K562 (cell line): ENCODE data around the gene HUS1. TPM values are rescaled to one million over a fixed set of nuclear protein-coding genes. Genes with fewer than 3 reads are reported as not detected.
"Not testable (repeated sequence)": the region's sequence is repeated elsewhere in the genome, so short reads cannot be mapped to it uniquely, and the experiment has no call there.

Source experiments
- ATAC-seq: fragments of 200-7000 bp; cut with Tn5 transposase; 3 replicates; pipeline ENCODE4 v1.9.1; 2020; ENCODE audit warnings: moderate library complexity
- BruUV-seq: library from RNA; stranded (reverse); fragments of 400-500 nt; replicated peaks from 2 replicates; lab custom pipeline; 2021; lab: Mats Ljungman, UMichigan
- CTCF ChIA-PET: fragments of 300-600 bp; formaldehyde crosslinking; extraction: SDS; loops from one replicate; lab custom pipeline; 2021; ENCODE audit warnings: low intra/inter-chr PET ratio; lab: Yijun Ruan, JAX
- POLR2A ChIA-PET: fragments of 300-600, 350-650 bp; sonication (Branson Sonifier 250); formaldehyde crosslinking; extraction: SDS; loops from one replicate; lab custom pipeline; 2021; ENCODE audit warnings: antibody characterized with exemption, inconsistent platforms; lab: Yijun Ruan, JAX
- DNase-seq, 4 experiments: peaks; one replicate each; pipeline versions ENCODE4 v3.0.0 to v3.0.0-alpha.2; 2011 to 2018; ENCODE audit warnings: low spot score in 3 of 4, mixed read lengths in 3 of 4; ENCODE audit errors: extremely low read depth in 1 of 4
- FAIRE-seq: peaks from 2 replicates; lab custom pipeline; 2011; peaks lifted over from hg19 to GRCh38; lab: Jason Lieb, UNC
- H2AFZ ChIP-seq: 2 replicates; pipeline ENCODE4 v1.6.0; 2011; ENCODE audit warnings: low read depth, low read length, control low read depth, inconsistent platforms
- H3K27ac ChIP-seq: fragments of 200-600 bp; 3 replicates; pipeline ENCODE4 v1.8.0; 2011; ENCODE audit warnings: low read depth, mild to moderate bottlenecking, control low read depth, inconsistent platforms, low read length, moderate library complexity, mixed read lengths; ENCODE audit errors: extremely low read depth
- H3K27me3 ChIP-seq, 2 experiments: fragments of 300-600 bp in 1 of 2; 2 replicates in 1 of 2; 3 replicates in 1 of 2; pipeline versions ENCODE4 v1.6.0 to v1.8.0; 2011; ENCODE audit warnings: inconsistent platforms in 2 of 2, low read length in 2 of 2, mild to moderate bottlenecking in 1 of 2, mixed read lengths in 1 of 2, moderate library complexity in 1 of 2; ENCODE audit not compliant: control insufficient read depth in 2 of 2, insufficient read depth in 2 of 2
- H3K36me3 ChIP-seq: fragments of 300-600 bp; 3 replicates; pipeline ENCODE4 v1.8.0; 2011; ENCODE audit warnings: mild to moderate bottlenecking, low read length, inconsistent platforms; ENCODE audit not compliant: control insufficient read depth, insufficient read depth
- H3K4me1 ChIP-seq, 2 experiments: fragments of 200-600 bp in 1 of 2; replicated peaks in 1 of 2; 2 replicates in 1 of 2; 3 replicates in 1 of 2; pipeline versions ENCODE4 v1.5.1 to v1.8.0; 2011; ENCODE audit warnings: inconsistent platforms in 2 of 2, low read length in 2 of 2, mild to moderate bottlenecking in 1 of 2, mixed read lengths in 1 of 2, moderate library complexity in 1 of 2; ENCODE audit not compliant: control insufficient read depth in 2 of 2, insufficient read depth in 2 of 2
- H3K4me2 ChIP-seq: 2 replicates; pipeline ENCODE4 v1.6.1; 2011; ENCODE audit warnings: low read length, control low read depth, inconsistent platforms, mixed read lengths; ENCODE audit not compliant: insufficient read depth
- H3K4me3 ChIP-seq: fragments of 200-600 bp; sonication (generic), shearing (Covaris generic); 2 replicates; pipeline ENCODE4 v1.5.1; 2016; ENCODE audit warnings: control low read depth, inconsistent platforms
- H3K79me2 ChIP-seq: fragments of 200-600 bp; 3 replicates; pipeline ENCODE4 v1.8.0; 2011; ENCODE audit warnings: low read length, inconsistent platforms; ENCODE audit not compliant: control insufficient read depth, insufficient read depth
- H3K9ac ChIP-seq, 2 experiments: 2 replicates each; pipeline versions ENCODE4 v1.6.0 to v1.6.1; 2011; ENCODE audit warnings: low read depth in 2 of 2, low read length in 2 of 2, control low read depth in 1 of 2, inconsistent platforms in 1 of 2, mild to moderate bottlenecking in 1 of 2, mixed read lengths in 1 of 2; ENCODE audit not compliant: insufficient read depth in 1 of 2
- H3K9me1 ChIP-seq: one replicate; pipeline ENCODE4 v1.6.0; 2011; ENCODE audit warnings: inconsistent platforms, mild to moderate bottlenecking, low read length, moderate library complexity; ENCODE audit not compliant: control insufficient read depth, insufficient read depth
- H3K9me3 ChIP-seq: replicated peaks from 2 replicates; pipeline ENCODE4 v1.5.1; 2011; ENCODE audit warnings: low read depth, low read length, inconsistent platforms; ENCODE audit not compliant: control insufficient read depth, insufficient read depth
- H4K20me1 ChIP-seq: replicated peaks from 2 replicates; pipeline ENCODE4 v1.6.1; 2011; ENCODE audit warnings: low read length, inconsistent platforms, mixed read lengths; ENCODE audit not compliant: control insufficient read depth, insufficient read depth
- WGBS: fragments of 100-300 bp; shearing (Covaris generic); methylation state at CpG from one replicate; pipeline ENCODE4 v1.1.6; 2016; ENCODE audit warnings: low coverage, mixed read lengths; ENCODE audit not compliant: insufficient coverage; ENCODE audit errors: missing lambda C conversion rate; 5-methylcytosine and 5-hydroxymethylcytosine counted together
- in situ Hi-C: fragments of 300-500 bp; cut with MboI; formaldehyde crosslinking; loops from 4 replicates; pipeline ENCODE4 v1.15.0; 2018; ENCODE audit warnings: inconsistent platforms, mixed read lengths
- intact Hi-C: fragments of 100-400 bp; cut with micrococcal nuclease; formaldehyde crosslinking; loops from 2 replicates; pipeline ENCODE4 v1.14.2; 2022
- polyA plus RNA-seq, 8 experiments: library from polyadenylated mRNA; depleted of rRNA in 4 of 8; stranded (reverse) in 5 of 8; unstranded in 3 of 8; fragments of >200 nt; fragmentation: Nextera tagmentation in 2 of 8; fragmentation: Illumina TruSeq in 1 of 8; extraction: Ambion mirVana in 2 of 8; extraction: Trizol in 1 of 8; gene quantifications; 2 replicates each; pipeline versions ENCODE4 v1.2.1 to v1.2.3, GENCODE V29; 2011 to 2014; ENCODE audit warnings: inconsistent platforms in 1 of 8, missing spikeins in 1 of 8
- total RNA-seq, 7 experiments: library from RNA; depleted of rRNA in 6 of 7; stranded (reverse); fragments of >200 nt in 6 of 7; fragmentation: Illumina TruSeq in 2 of 7; extraction: Trizol in 2 of 7; gene quantifications; 2 replicates each; pipeline versions ENCODE4 v1.2.1 to v1.2.3, GENCODE V29; 2011 to 2021; ENCODE audit warnings: low replicate concordance in 1 of 7

Gene HUS1
- total and polyA plus RNA-seq, 9 of the 15 experiments (the other 6 are each of a cell fraction or from before 2014, with no cell fraction given), result 11.5 to 27.0 (median 16.5) TPM

- H3K79me2 ChIP-seq, ATAC-seq, H3K27ac ChIP-seq, H3K27me3 ChIP-seq, H3K9me1 ChIP-seq, in situ Hi-C loops, H3K36me3 ChIP-seq, FAIRE-seq, POLR2A ChIA-PET, H4K20me1 ChIP-seq, BruUV-seq, CTCF ChIA-PET, H3K4me1 ChIP-seq, H2AFZ ChIP-seq, H3K4me3 ChIP-seq, H3K9me3 ChIP-seq, intact Hi-C loops, H3K9ac ChIP-seq, DNase-seq, H3K4me2 ChIP-seq: not testable (repeated sequence)
- 2% methylated on average over 8 of the region's 8 CpGs for WGBS
Measured at GRCh38 chr7:47923081-47923875, 56.1 kb downstream of the HUS1 start.

DNA sequence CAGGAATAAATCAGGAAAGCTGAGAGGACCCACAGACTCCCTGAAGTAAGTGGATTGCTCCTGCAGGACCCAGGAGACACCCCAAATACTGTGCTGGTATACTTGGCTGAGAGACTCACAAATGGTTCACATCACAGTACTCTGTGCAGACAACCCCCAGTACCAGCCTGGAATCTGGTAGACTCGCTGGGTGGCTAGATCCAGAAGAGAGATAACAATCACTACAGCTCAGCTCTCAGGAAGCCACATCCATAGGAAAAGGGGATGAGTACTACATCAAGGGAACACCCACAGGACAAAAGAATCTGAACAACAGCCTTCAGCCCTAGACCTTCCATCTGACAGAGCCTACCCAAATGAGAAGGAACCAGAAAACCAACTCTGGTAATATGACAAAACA lies 62.9 kb downstream of the HUS1 start:
- H3K4me2 ChIP-seq, ATAC-seq, in situ Hi-C loops, H3K27me3 ChIP-seq, H4K20me1 ChIP-seq, BruUV-seq, intact Hi-C loops, DNase-seq, H3K4me3 ChIP-seq, H3K9me3 ChIP-seq, H2AFZ ChIP-seq, H3K4me1 ChIP-seq, FAIRE-seq, H3K36me3 ChIP-seq, CTCF ChIA-PET, H3K9ac ChIP-seq, H3K27ac ChIP-seq, H3K79me2 ChIP-seq, H3K9me1 ChIP-seq: not testable (repeated sequence)
- POLR2A ChIA-PET, result interaction anchor here (1.0 kb wide), 1 partner anchor 18 kb away, joined by 3 read pairs; no protein-coding TSS in a partner anchor
- WGBS, result 0% methylated on average over 1 of the region's 1 CpG
